GM19099 (cell line): Measurements from ENCODE around the gene CCNJ.

Source experiments
- POLR2A ChIP-seq: IDR thresholded peaks from 3 replicates; pipeline ENCODE4 v1.6.1; 2011; ENCODE audit warnings: low read depth; ENCODE audit not compliant: insufficient read length; ENCODE audit errors: extremely low read depth

The CCNJ gene

DNA sequence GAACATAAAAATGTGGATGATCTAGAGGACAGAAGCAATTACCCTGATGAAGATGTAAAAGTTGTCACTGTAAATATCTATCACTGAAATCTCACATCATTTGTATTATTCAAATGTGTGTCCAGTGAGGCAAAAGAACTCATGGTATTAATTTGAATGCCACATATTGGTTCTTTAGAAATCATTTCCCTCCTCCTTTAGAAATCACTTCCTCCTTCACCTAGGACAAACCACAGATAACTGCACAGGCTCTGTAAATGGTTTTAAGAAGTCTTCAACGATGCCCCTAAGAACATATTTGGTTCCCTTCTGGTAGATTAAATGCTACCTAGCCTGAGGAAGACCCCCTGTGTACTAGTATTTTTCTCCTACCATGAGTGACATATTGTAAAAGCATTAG, 53.6 kb downstream of the CCNJ start:
- no peak for TF ChIP-seq POLR2A

DNA sequence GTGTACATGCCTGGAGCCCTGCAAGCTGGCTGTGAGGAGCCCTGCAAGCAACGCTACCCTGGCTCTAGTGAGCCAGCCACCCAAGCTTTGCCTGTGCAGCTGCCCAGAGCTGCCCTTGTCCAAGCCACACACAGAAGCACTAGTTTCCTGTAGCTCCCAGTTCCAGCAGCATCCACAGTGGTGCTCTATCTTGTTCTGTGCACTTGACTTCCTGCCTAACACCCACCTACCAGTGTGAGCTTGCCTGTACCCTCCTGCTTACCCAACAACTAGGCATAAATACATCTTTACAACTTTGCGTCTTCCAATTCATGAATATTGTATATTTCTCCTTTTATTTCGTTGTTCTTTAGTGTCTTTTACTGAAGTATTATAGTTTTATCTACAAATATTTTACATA, 54.5 kb downstream of the CCNJ start:
- TF ChIP-seq POLR2A, result no peak

DNA sequence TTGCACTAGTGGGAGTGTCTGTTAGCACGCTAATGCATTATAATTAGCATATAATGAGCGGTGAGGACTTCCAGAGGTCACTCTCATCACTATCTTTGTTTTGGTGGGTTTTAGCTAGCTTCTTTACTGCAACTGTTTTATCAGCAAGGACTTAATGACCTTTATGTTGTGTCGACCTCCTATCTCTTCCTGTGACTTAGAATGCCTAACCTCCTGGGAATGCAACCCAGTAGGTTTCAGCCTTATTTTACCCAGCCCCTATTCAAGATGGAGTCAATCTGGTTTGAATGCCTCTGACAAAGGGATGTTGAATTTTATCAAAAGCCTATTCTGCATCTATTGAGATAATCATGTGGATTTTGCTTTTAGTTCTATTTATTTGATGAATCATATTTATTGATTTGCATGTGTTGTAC, 64.2 kb downstream of the CCNJ start:
- no peak for TF ChIP-seq POLR2A
